GM18867 (cell line): Measurements from ENCODE around the gene LIPF.
"Not testable (repeated sequence)": the region's sequence is repeated elsewhere in the genome, so short reads cannot be mapped to it uniquely, and the experiment has no call there.

Experiments used
- ATAC-seq: cut with Tn5 transposase; IDR thresholded peaks from one replicate; pipeline ENCODE4 v1.9.1; 2021; ENCODE audit warnings: mild to moderate bottlenecking, moderate library complexity; ENCODE audit not compliant: unreplicated experiment

LIPF gene

GRCh38 chr10:88664142-88664541 is at the start of gene LIPF:
Gene LIPF, plus strand, starts transcription at chr10:88664442. Its CDS starts 2,856 bp downstream, at chr10:88667298.
- ATAC-seq = no peak

GRCh38 chr10:88616250-88616977 is 47.8 kb upstream of the LIPF start:
- no peak for ATAC-seq

- ATAC-seq = no peak
Measured at GRCh38 chr10:88617772-88618300, 46.4 kb upstream of the LIPF start.

GRCh38 chr10:88618496-88618895 is 45.7 kb upstream of the LIPF start:
- no peak for ATAC-seq

GRCh38 chr10:88620441-88620840 is 43.8 kb upstream of the LIPF start:
- no peak for ATAC-seq

- no peak for ATAC-seq
Measured at GRCh38 chr10:88623835-88624234, 40.4 kb upstream of the LIPF start.

GRCh38 chr10:88624840-88625239 is 39.4 kb upstream of the LIPF start:
- no peak for ATAC-seq

GRCh38 chr10:88640186-88640585 is 24.1 kb upstream of the LIPF start:
- no peak for ATAC-seq

GRCh38 chr10:88642209-88642608 is 22.0 kb upstream of the LIPF start:
- no peak for ATAC-seq

- no peak for ATAC-seq
Measured at GRCh38 chr10:88642963-88643362, 21.3 kb upstream of the LIPF start.

- no peak for ATAC-seq
Measured at GRCh38 chr10:88647061-88647615, 17.1 kb upstream of the LIPF start.

- no peak for ATAC-seq
Measured at GRCh38 chr10:88651101-88651551, 13.1 kb upstream of the LIPF start.

- ATAC-seq = no peak
Measured at GRCh38 chr10:88652616-88653015, 11.6 kb upstream of the LIPF start.

GRCh38 chr10:88657901-88658300 is 6.3 kb upstream of the LIPF start:
- no peak for ATAC-seq

- ATAC-seq = no peak
Measured at GRCh38 chr10:88659725-88660597, 4.3 kb upstream of the LIPF start.

GRCh38 chr10:88660598-88660884 is 3.7 kb upstream of the LIPF start:
- ATAC-seq = no peak

GRCh38 chr10:88661018-88661417 is 3.2 kb upstream of the LIPF start:
- no peak for ATAC-seq

GRCh38 chr10:88661577-88661976 is 2.7 kb upstream of the LIPF start:
- ATAC-seq = no peak

- ATAC-seq = not testable (repeated sequence)
Measured at GRCh38 chr10:88663153-88663552, 1.1 kb upstream of the LIPF start.

GRCh38 chr10:88668465-88668864 is 4.2 kb downstream of the LIPF start:
- no peak for ATAC-seq

- no peak for ATAC-seq
Measured at GRCh38 chr10:88670497-88670896, 6.3 kb downstream of the LIPF start.

- no peak for ATAC-seq
Measured at GRCh38 chr10:88672041-88672440, 7.8 kb downstream of the LIPF start.
